Body of pancreas (tissue), 4 donors: ENCODE results near the gene AFP. TPM values are rescaled to one million over a fixed set of nuclear protein-coding genes. Genes with fewer than 3 reads are reported as not detected.

ENCODE experiments used
- ATAC-seq: fragments of 150-250 bp; one replicate; pipeline ENCODE4 v1.9.1; 2016
- DNase-seq, 4 donors: peaks; one replicate each; pipeline ENCODE4 v3.0.0-alpha.2; 2019
- H3K27ac ChIP-seq, 4 donors: fragments of 200-600 bp; sonication (generic); 1 replicate in 3 of 4; 2 replicates in 1 of 4; pipeline versions ENCODE4 v1.5.1 to v1.6.1; 2016 to 2019; ENCODE audit warnings: mild to moderate bottlenecking in 1 of 4, mixed read lengths in 1 of 4, moderate library complexity in 1 of 4
- H3K27me3 ChIP-seq, 2 donors: fragments of 200-600 bp; sonication (generic); one replicate each; pipeline ENCODE4 v1.6.0; 2016; ENCODE audit warnings: mild to moderate bottlenecking in 1 of 2
- H3K36me3 ChIP-seq, 2 donors: fragments of 200-600 bp; sonication (generic); replicated peaks in 1 of 2; 2 replicates each; pipeline ENCODE4 v1.5.1; 2016; ENCODE audit warnings: low read depth in 2 of 2; ENCODE audit not compliant: insufficient read depth in 1 of 2
- H3K4me1 ChIP-seq: fragments of 200-600 bp; sonication (generic); one replicate; pipeline ENCODE4 v1.6.0; 2016
- H3K4me3 ChIP-seq, 2 donors: fragments of 200-600 bp; sonication (generic); 1 replicate in 1 of 2; 2 replicates in 1 of 2; pipeline ENCODE4 v1.5.1; 2016 to 2019
- H3K9me3 ChIP-seq, 3 donors: fragments of 200-600 bp; sonication (generic); 1 replicate in 2 of 3; 2 replicates in 1 of 3; pipeline ENCODE4 v1.5.1; 2016
- POLR2A ChIP-seq, 3 donors: fragments of 450-650 bp; IDR thresholded peaks; one replicate each; pipeline ENCODE4 v1.6.1; 2016; ENCODE audit warnings: antibody characterized with exemption in 3 of 3, mild to moderate bottlenecking in 2 of 3
- WGBS, 2 donors: methylation state at CpG; one replicate each; pipeline ENCODE4 v1.1.5; 2017; 5-methylcytosine and 5-hydroxymethylcytosine counted together
- intact Hi-C: fragments of 100-400 bp; cut with DNase I; formaldehyde crosslinking; loops from one replicate; pipeline ENCODE4 v1.15.1; 2023
- total RNA-seq, 2 donors: library from RNA; depleted of rRNA; stranded (reverse); fragments of >200 nt; gene quantifications; one replicate each; pipeline ENCODE4 v1.1.0, GENCODE V29; 2016
- TF ChIP-seq, protein P1 (sequence below), 7 experiments: fragments of 450-650 bp in 4 of 7; fragments of 200-600 bp in 3 of 7; sonication (generic) in 3 of 7; IDR thresholded peaks; one replicate each; pipeline ENCODE4 v1.5.1; 2016 to 2019; ENCODE audit warnings: antibody characterized with exemption in 7 of 7

Gene AFP
- total RNA-seq, 2 donors from 2014 or later, result not detected

- TF ChIP-seq POLR2A (IDR thresholded peaks at IDR 0.05), result no peak
- TF ChIP-seq, protein P1, sequence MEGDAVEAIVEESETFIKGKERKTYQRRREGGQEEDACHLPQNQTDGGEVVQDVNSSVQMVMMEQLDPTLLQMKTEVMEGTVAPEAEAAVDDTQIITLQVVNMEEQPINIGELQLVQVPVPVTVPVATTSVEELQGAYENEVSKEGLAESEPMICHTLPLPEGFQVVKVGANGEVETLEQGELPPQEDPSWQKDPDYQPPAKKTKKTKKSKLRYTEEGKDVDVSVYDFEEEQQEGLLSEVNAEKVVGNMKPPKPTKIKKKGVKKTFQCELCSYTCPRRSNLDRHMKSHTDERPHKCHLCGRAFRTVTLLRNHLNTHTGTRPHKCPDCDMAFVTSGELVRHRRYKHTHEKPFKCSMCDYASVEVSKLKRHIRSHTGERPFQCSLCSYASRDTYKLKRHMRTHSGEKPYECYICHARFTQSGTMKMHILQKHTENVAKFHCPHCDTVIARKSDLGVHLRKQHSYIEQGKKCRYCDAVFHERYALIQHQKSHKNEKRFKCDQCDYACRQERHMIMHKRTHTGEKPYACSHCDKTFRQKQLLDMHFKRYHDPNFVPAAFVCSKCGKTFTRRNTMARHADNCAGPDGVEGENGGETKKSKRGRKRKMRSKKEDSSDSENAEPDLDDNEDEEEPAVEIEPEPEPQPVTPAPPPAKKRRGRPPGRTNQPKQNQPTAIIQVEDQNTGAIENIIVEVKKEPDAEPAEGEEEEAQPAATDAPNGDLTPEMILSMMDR (IDR thresholded peaks at IDR 0.05), result no peak
- H3K9me3 ChIP-seq, result peaks cover 0 to 9% (median 0%) of the 10 kb centered on the region in 3 donors
- H3K36me3 ChIP-seq, result no peaks in the 10 kb centered on the region
- H3K27me3 ChIP-seq, result no peaks in the 10 kb centered on the region
- WGBS, 2 donors, result 75 to 84% methylated on average over 1 of the region's 1 CpG
- intact Hi-C loops, result no loop called here
- DNase-seq (no peak), ATAC-seq (no peak)
- no peak overlapping the region for H3K27ac ChIP-seq
- no peak overlapping the region for H3K4me3 ChIP-seq
- H3K4me1 ChIP-seq, result no peaks in the 10 kb centered on the region
Measured at GRCh38 chr4:73470728-73471127, 34.7 kb downstream of the AFP start.

DNA sequence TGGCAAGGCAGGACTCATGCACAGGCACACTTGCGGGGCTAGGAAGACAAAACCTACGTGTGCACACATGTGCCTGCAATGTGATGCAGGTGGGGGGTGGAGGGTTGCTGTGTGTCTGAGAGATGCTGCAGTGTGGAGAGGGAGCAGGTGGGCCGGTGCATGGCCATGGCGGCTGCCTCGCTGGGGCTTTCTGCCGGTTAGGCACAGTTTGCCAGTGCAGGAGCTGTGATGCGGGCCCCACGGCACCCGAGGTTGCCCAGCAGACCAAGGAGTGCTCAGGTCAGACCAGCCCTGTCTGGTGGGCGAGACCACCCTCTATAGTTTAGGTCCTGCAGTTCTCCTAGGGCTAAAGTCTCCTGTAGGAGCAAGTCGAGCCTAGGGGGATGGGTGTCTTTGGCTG, 41.2 kb downstream of the AFP start:
- Histone ChIP-seq H3K36me3 (no peaks in the 10 kb centered on the region), H3K27me3 (no peaks in the 10 kb centered on the region), H3K27ac (no peak overlapping the region), H3K4me1 (peaks cover 19% of the 10 kb centered on the region), H3K9me3 (peaks cover 0 to 9% (median 0%) of the 10 kb centered on the region in 3 donors), H3K4me3 (no peak overlapping the region)
- TF ChIP-seq, protein P1 (IDR thresholded peaks at IDR 0.05), result no peak
- TF ChIP-seq POLR2A (IDR thresholded peaks at IDR 0.05), result no peak
- intact Hi-C loops, result no loop called here
- ATAC-seq (no peak), DNase-seq (no peak)
- WGBS, 2 donors, result 69 to 78% methylated on average over 5 to 11 of the region's 11 CpGs

DNA sequence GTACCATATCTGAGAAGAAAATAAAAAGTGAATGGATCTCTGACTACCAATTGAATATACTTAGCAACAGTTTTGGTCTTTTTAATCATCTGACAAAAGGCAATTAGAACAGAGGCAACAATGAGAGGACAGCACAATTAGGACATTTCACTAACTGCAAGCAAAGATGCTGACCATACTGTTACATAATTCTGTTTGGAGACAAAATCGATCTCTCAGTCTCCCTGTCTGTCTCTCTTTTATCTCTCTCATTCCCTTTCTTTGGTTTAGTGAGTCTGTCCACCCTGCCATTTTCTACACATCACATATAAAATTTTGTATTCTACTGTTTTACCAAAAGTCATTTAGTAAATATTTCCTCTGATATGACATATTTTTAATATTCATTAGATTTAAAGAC, 43.3 kb downstream of the AFP start:
- peaks cover 22% of the 10 kb centered on the region for H3K4me1 ChIP-seq
- TF ChIP-seq POLR2A (IDR thresholded peaks at IDR 0.05), result no peak
- TF ChIP-seq, protein P1 (IDR thresholded peaks at IDR 0.05), result no peak
- DNase-seq (no peak), ATAC-seq (no peak)
- 43 to 44% methylated on average over 1 of the region's 1 CpG for WGBS, 2 donors
- peaks cover 0 to 3% (median 0%) of the 10 kb centered on the region in 3 donors for H3K9me3 ChIP-seq
- H3K27me3 ChIP-seq, result no peaks in the 10 kb centered on the region
- intact Hi-C loops, result no loop called here
- no peak overlapping the region for H3K27ac ChIP-seq
- no peak overlapping the region for H3K4me3 ChIP-seq
- no peaks in the 10 kb centered on the region for H3K36me3 ChIP-seq

GRCh38 chr4:73481358-73481757, 45.3 kb downstream of the AFP start, which contains the start of gene AFM:
AFM (plus strand) TSS chr4:73481745; CDS start chr4:73481776, 31 bp downstream.
- TF ChIP-seq, protein P1 (IDR thresholded peaks at IDR 0.05), result no peak
- no peak for TF ChIP-seq POLR2A (IDR thresholded peaks at IDR 0.05)

GRCh38 chr4:73485085-73485484, 49.1 kb downstream of the AFP start:
- no peak overlapping the region for H3K4me3 ChIP-seq
- DNase-seq (no peak), ATAC-seq (no peak)
- no peaks in the 10 kb centered on the region for H3K27me3 ChIP-seq
- no peak for TF ChIP-seq POLR2A (IDR thresholded peaks at IDR 0.05)
- TF ChIP-seq, protein P1 (IDR thresholded peaks at IDR 0.05), result no peak
- H3K36me3 ChIP-seq, result no peaks in the 10 kb centered on the region
- H3K9me3 ChIP-seq, result no peaks in the 10 kb centered on the region
- no peak overlapping the region for H3K27ac ChIP-seq
- H3K4me1 ChIP-seq, result peaks cover 26% of the 10 kb centered on the region
- intact Hi-C loops, result no loop called here

More at GRCh38 chr4:73481358-73481757, 45.3 kb downstream of the AFP start, which contains the start of gene AFM:
- H3K9me3 ChIP-seq, result no peaks in the 10 kb centered on the region
- H3K27me3 ChIP-seq, result no peaks in the 10 kb centered on the region
- no peak within 1 kb of the TSS for H3K4me3 ChIP-seq
- WGBS, 2 donors, result 14 to 15% methylated on average over 2 of the region's 2 CpGs
- H3K27ac ChIP-seq, result peak within 1 kb of the TSS in 1 of 4 donors; percentile 37
- intact Hi-C loops, result no loop called here
- ATAC-seq (peak; percentile 67), DNase-seq (no peak)
- no peaks in the 10 kb centered on the region for H3K36me3 ChIP-seq
- peaks cover 24% of the 10 kb centered on the region for H3K4me1 ChIP-seq
